Measurements from ENCODE around the gene ACYP2.
"Not testable (repeated sequence)": the region's sequence is repeated elsewhere in the genome, so short reads cannot be mapped to it uniquely, and the experiment has no call there.

Gene ACYP2

GRCh38 chr2:54233832-54234649 is 118.6 kb downstream of the ACYP2 start:
- no peak for DNase-seq

DNA sequence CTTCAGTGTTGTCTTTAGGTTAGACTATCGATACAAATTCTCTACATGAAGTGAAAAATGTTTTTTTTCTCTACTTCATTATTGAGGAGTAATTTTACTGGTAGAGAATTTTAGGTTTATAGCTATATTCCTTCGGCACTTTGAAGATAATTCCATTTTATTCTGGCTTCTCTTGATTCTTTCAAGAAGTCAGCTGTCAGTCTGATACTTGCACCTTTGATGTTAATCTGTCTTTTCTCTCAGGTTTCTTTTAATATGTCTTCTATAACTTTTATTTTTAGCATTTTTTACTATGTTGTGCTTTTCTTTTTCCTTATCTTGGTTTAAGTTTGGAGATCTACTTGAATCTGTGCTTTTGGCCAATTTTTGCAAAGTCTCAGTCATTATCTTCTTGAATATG is 122.0 kb downstream of the ACYP2 start:
- no peak for DNase-seq

- no peak for DNase-seq
Measured at GRCh38 chr2:54239427-54239826, 124.0 kb downstream of the ACYP2 start.

- no peak for DNase-seq
Measured at GRCh38 chr2:54240515-54241469, 125.4 kb downstream of the ACYP2 start.

DNA sequence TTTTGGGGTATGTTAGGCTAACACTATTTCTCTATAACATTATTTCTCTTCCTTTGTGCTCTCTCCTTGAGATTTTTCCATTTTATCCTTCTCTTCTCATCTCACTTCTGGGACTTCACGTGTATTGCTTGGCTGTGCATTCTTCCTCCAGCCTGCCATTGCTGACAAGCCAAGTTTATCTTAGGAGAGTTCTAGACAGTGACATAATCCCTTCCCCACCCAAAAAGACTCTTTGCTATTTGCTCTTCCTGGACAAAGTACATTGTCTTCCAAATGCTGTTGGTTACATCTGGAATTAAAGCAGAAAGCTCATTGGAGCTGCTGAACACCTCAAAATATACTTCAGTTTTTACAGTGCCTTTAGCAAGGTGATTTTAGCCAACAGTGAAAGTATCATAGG is 131.7 kb downstream of the ACYP2 start:
- no peak for DNase-seq

DNA sequence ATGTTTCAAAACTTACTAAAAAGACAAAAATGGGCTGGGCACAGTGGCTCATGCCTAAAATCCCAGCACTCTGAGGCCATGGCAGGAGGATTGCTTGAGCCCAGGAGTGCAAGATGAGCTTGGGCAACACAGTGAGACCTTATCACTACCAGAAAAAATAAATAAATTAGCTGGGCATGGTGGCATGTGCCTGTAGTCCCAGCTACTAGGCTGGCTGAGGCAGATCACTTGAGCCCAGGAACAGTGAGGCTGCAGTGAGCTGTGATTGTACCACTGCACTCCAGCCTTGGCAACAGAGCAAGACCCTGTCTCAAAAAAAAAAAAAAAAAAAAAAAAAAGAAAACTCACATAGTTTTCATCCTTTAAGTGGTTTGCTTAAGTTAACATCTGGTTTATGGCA is 134.2 kb downstream of the ACYP2 start:
- DNase-seq = no peak

GRCh38 chr2:54254180-54254579 is 138.8 kb downstream of the ACYP2 start:
- no peak for DNase-seq

GRCh38 chr2:54255230-54256090 is 140.0 kb downstream of the ACYP2 start:
- no peak for DNase-seq

DNA sequence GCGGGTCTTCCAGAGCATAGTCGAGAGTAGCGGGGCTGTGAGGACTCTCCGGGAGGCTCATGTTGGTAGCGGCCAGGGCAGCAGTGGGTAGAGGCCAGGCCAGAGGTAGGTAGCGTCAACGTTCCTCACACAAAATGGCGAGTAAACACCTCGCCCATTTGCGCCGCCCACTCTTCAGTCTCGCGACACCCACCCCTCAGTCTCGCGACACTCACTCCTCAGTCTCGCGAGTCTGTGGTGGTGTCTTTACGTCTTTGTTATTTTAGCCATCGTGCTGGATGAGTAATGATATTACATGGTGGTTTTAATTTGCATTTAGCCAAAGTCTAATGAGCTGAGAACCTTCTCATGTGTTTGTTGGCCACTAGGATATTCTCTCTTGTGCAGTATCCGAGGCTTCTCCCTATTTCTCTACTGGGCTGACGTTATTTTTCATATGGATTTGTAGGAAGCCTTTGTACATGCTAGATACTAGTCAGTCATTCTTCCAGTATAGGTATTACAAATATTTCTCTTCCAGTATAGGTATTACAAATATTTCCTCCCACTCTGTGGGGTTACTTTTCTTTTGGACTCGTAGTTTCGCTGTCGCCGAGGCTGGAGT is 140.8 kb downstream of the ACYP2 start, which contains the start of gene TSPYL6:
Gene TSPYL6 (minus strand): TSS at position 139 of the 604 bp plus-strand sequence. CDS start 78 bp downstream, at position 61.
- DNase-seq = no peak

- DNase-seq = no peak
Measured at GRCh38 chr2:54258166-54258565, 142.8 kb downstream of the ACYP2 start.

GRCh38 chr2:54259413-54260240 is 144.2 kb downstream of the ACYP2 start:
- no peak for DNase-seq

GRCh38 chr2:54260241-54260595 is 144.8 kb downstream of the ACYP2 start:
- no peak for DNase-seq

DNA sequence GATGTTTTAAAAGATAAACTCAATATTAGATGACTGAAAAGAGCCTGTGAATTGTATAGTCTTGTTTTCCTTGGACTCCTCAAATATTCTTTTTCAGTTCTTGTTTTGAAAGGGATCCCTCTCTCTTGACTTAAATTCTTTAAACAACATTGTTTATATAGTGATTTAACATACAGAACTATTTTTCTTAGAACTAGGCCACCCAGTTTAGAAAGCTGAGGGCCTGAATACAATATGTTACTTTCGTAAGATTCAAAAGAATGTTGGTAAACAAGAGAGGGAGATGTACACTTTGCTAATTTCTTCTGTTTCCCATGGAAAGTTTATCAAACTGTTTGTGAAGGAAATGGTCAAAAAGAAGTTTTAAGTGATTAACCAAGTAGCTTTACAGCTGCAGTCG is 146.1 kb downstream of the ACYP2 start:
- DNase-seq = no peak

DNA sequence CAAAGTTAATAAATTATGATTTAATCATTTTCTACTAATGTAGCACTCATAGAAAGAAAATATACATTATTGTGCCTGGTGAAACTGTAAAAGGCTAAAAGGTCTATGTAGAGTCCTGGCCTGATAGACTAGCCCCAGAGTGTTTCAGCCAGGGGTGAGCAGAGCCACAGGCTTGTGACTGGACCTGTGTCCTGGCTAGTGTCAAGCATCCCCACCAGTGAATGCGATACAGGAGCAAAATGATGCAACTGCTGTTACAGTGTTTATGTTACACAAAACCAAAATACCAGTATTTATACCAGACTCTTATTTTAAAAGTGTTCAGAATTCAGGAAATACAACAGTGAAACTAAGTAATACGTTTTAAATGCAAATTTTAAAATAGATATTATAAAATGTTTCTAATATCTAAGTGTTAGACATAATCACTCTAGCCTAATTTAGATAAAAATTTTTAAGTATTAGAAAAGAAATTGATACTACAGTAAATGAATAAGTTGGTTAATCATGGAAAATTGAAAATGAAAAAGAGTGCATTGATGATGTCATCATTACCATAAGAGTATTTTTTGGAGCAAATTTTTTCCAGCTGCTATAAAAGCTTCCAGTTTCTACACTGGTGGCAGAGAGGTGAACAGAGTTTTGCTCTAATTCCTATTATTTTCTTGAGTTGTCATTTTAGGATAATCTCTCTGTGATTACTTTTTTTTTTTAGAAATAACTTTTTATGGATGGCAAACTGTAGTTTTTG is 146.8 kb downstream of the ACYP2 start:
- no peak for DNase-seq

GRCh38 chr2:54265081-54265480 is 149.7 kb downstream of the ACYP2 start:
- DNase-seq = not testable (repeated sequence)

DNA sequence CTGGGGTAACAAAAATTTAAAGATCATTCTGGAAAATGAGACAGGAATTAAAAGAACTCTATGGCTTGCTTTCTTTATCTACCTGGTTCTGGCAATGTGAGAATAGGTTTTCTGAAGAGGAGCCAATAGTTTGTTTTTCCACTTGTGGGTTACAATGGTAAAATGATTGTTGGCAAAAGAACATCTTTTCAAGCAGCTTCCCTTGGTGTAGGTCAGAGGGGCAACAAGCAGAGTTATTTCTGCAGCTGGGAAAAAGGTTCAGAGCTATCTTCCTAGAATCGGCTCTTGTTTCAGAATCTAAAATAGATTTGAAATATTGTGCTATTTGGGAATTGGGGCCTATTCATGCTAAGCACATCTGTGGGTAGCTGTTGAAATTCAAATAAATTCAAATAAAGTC is 152.2 kb downstream of the ACYP2 start:
- DNase-seq = no peak

DNA sequence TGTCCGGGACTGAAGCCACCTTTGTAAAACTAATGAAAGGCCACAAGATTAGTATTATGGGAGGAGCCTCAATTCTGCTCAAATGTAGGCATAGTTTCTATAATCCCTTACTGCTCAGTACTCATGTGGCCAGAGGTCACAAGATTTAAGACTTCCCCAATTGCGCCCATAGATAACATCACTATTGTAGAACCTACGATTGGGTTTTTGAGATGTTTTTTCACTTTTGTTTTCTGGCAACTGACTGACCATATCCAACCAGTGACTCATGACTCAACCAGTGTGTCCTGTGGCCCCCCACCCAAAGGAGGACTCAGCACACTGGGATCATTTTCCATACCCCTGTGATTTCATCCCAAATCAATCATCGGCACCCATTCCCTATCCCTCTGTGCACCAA is 155.8 kb downstream of the ACYP2 start:
- DNase-seq = no peak

- no peak for DNase-seq
Measured at GRCh38 chr2:54271843-54272627, 156.6 kb downstream of the ACYP2 start.

DNA sequence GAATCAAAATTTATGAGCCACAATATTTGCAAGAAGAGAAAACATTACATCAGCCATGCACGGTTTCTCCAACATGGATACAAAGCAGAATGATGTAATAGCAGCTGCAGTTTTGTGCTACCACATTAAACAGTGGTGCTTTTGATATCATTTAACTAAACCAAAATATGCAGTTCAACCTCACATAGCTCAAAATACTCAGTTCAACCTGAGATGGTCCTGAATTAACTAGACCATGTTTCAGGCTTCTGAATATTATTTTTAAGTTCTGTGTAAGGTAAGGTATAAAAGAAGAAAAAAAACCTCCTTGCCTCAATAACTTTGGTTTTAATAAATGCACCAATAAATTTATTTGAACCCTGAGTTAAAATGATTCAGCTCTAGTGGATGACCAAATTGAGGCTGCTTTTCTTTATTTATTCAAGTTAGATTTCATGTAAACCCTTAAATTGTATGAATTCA is 159.4 kb downstream of the ACYP2 start:
- DNase-seq = no peak

- no peak for DNase-seq
Measured at GRCh38 chr2:54275541-54275940, 160.1 kb downstream of the ACYP2 start.
